HL-60 (cell line): Measurements from ENCODE around the gene SLC45A1.

ENCODE experiments used
- POLR2AphosphoS5 ChIP-seq: IDR thresholded peaks from 2 replicates; pipeline ENCODE4 v1.6.1; 2012; ENCODE audit warnings: low read depth
- SPI1 ChIP-seq: IDR thresholded peaks from 2 replicates; pipeline ENCODE4 v1.6.1; 2012; ENCODE audit warnings: low read depth, mild to moderate bottlenecking, borderline replicate concordance
- TF ChIP-seq, protein P1 (sequence below): IDR thresholded peaks from one replicate; pipeline ENCODE4 v1.5.1; 2011; ENCODE audit warnings: low read length, control low read depth, inconsistent platforms; ENCODE audit not compliant: insufficient read depth
- TF ChIP-seq, protein P2 (sequence below): IDR thresholded peaks from 2 replicates; pipeline ENCODE4 v1.6.1; 2012; ENCODE audit warnings: low read depth; ENCODE audit not compliant: insufficient replicate concordance

DNA sequence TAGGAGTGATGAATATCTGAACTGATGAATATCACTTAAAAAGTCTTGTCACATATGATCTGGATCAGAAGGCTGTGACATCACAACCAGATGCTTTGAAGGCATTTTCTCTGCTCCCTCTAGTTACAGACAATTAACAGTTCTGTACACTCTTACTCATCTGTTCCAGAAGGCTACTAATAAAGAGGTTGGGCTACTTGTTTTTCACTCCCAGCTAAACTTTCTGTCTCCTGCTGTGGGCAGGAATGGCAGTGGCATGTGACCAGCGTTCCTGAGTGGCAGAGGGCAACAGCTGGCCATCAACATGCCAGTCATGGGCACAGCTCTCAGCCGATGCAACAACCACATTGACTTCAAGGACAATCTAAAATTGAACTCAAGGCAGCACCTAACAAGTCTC lies 66.7 kb downstream of the SLC45A1 start:
- TF ChIP-seq, protein P1, sequence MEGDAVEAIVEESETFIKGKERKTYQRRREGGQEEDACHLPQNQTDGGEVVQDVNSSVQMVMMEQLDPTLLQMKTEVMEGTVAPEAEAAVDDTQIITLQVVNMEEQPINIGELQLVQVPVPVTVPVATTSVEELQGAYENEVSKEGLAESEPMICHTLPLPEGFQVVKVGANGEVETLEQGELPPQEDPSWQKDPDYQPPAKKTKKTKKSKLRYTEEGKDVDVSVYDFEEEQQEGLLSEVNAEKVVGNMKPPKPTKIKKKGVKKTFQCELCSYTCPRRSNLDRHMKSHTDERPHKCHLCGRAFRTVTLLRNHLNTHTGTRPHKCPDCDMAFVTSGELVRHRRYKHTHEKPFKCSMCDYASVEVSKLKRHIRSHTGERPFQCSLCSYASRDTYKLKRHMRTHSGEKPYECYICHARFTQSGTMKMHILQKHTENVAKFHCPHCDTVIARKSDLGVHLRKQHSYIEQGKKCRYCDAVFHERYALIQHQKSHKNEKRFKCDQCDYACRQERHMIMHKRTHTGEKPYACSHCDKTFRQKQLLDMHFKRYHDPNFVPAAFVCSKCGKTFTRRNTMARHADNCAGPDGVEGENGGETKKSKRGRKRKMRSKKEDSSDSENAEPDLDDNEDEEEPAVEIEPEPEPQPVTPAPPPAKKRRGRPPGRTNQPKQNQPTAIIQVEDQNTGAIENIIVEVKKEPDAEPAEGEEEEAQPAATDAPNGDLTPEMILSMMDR, result no peak
- TF ChIP-seq POLR2AphosphoS5 (no peak), SPI1 (no peak)
- TF ChIP-seq, protein P2, sequence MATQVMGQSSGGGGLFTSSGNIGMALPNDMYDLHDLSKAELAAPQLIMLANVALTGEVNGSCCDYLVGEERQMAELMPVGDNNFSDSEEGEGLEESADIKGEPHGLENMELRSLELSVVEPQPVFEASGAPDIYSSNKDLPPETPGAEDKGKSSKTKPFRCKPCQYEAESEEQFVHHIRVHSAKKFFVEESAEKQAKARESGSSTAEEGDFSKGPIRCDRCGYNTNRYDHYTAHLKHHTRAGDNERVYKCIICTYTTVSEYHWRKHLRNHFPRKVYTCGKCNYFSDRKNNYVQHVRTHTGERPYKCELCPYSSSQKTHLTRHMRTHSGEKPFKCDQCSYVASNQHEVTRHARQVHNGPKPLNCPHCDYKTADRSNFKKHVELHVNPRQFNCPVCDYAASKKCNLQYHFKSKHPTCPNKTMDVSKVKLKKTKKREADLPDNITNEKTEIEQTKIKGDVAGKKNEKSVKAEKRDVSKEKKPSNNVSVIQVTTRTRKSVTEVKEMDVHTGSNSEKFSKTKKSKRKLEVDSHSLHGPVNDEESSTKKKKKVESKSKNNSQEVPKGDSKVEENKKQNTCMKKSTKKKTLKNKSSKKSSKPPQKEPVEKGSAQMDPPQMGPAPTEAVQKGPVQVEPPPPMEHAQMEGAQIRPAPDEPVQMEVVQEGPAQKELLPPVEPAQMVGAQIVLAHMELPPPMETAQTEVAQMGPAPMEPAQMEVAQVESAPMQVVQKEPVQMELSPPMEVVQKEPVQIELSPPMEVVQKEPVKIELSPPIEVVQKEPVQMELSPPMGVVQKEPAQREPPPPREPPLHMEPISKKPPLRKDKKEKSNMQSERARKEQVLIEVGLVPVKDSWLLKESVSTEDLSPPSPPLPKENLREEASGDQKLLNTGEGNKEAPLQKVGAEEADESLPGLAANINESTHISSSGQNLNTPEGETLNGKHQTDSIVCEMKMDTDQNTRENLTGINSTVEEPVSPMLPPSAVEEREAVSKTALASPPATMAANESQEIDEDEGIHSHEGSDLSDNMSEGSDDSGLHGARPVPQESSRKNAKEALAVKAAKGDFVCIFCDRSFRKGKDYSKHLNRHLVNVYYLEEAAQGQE, result no peak
